HepG2 (cell line): ENCODE data around the gene NOTCH4. TPM values are rescaled to one million over a fixed set of nuclear protein-coding genes. Genes with fewer than 3 reads are reported as not detected.

Source experiments
- BRCA1 ChIP-seq: sonication (generic); formaldehyde crosslinking; IDR thresholded peaks from 2 replicates; pipeline ENCODE4 v1.4.0; 2020; ENCODE audit warnings: missing genetic modification reagents
- CEBPB ChIP-seq: IDR thresholded peaks from 2 replicates; pipeline ENCODE4 v1.6.1; 2011; ENCODE audit warnings: low read depth, low read length, improper control_type of control experiment, borderline replicate concordance
- DR1 ChIP-seq: sonication (generic); formaldehyde crosslinking; IDR thresholded peaks from 2 replicates; pipeline ENCODE4 v1.8.0; 2021; ENCODE audit warnings: mild to moderate bottlenecking, missing genetic modification reagents, inconsistent platforms
- EHMT2 ChIP-seq: fragments of 200-600 bp; sonication (generic); IDR thresholded peaks from 2 replicates; pipeline ENCODE4 v1.7.0; 2017; ENCODE audit warnings: antibody characterized with exemption, low read depth, low read length, borderline replicate concordance
- ELF4 ChIP-seq: sonication (generic); formaldehyde crosslinking; IDR thresholded peaks from 2 replicates; pipeline ENCODE4 v1.5.0; 2020; ENCODE audit warnings: missing genetic modification reagents, mild to moderate bottlenecking, moderate library complexity, borderline replicate concordance
- FOXO4 ChIP-seq: sonication (generic); formaldehyde crosslinking; conservative IDR thresholded peaks from 2 replicates; pipeline ENCODE4 v1.8.1; 2023; ENCODE audit warnings: missing genetic modification reagents
- GMEB1 ChIP-seq: sonication (generic); formaldehyde crosslinking; IDR thresholded peaks from 2 replicates; pipeline ENCODE4 v1.5.1; 2020; ENCODE audit warnings: missing genetic modification reagents, mild to moderate bottlenecking, borderline replicate concordance
- HDAC1 ChIP-seq: sonication (generic); formaldehyde crosslinking; IDR thresholded peaks from 2 replicates; pipeline ENCODE4 v1.5.1; 2020; ENCODE audit warnings: mild to moderate bottlenecking, missing genetic modification reagents
- HDAC6 ChIP-seq: fragments of 200-600 bp; sonication (generic); IDR thresholded peaks from 2 replicates; pipeline ENCODE4 v1.7.0; 2017; ENCODE audit warnings: mild to moderate bottlenecking, antibody characterized with exemption, low read length, low read depth
- MED13 ChIP-seq: sonication (generic); formaldehyde crosslinking; IDR thresholded peaks from 2 replicates; pipeline ENCODE4 v1.5.0; 2020; ENCODE audit warnings: missing genetic modification reagents
- MEIS1 ChIP-seq: sonication (generic); formaldehyde crosslinking; IDR thresholded peaks from 2 replicates; pipeline ENCODE4 v1.9.0; 2021; ENCODE audit warnings: mild to moderate bottlenecking, missing genetic modification reagents, moderate library complexity, borderline replicate concordance
- MEIS2 ChIP-seq: sonication (generic); formaldehyde crosslinking; IDR thresholded peaks from 2 replicates; pipeline ENCODE4 v1.9.0; 2021; ENCODE audit warnings: mild to moderate bottlenecking, missing genetic modification reagents
- REPIN1 ChIP-seq: sonication (generic); formaldehyde crosslinking; IDR thresholded peaks from 2 replicates; pipeline ENCODE4 v1.8.0; 2022; ENCODE audit warnings: missing genetic modification reagents, low read depth, mild to moderate bottlenecking, borderline replicate concordance
- RFX5 ChIP-seq: IDR thresholded peaks from 2 replicates; pipeline ENCODE4 v1.6.1; 2011; ENCODE audit warnings: low read depth, low read length, improper control_type of control experiment
- RFXANK ChIP-seq: IDR thresholded peaks from 2 replicates; pipeline ENCODE4 v1.6.1; 2016
- SRY ChIP-seq: sonication (generic); formaldehyde crosslinking; IDR thresholded peaks from 2 replicates; pipeline ENCODE4 v1.8.0; 2022; ENCODE audit warnings: mild to moderate bottlenecking, missing genetic modification reagents
- TBL1XR1 ChIP-seq: fragments of 150-350 bp; IDR thresholded peaks from 2 replicates; pipeline ENCODE4 v1.6.1; 2014; ENCODE audit warnings: borderline replicate concordance, low read length; ENCODE audit not compliant: partially characterized antibody
- XRCC5 ChIP-seq: fragments of 200-400 bp; formaldehyde crosslinking; optimal IDR thresholded peaks from 2 replicates; pipeline ENCODE3; 2017; ENCODE audit warnings: mild to moderate bottlenecking, low read length
- ZNF501 ChIP-seq: sonication (generic); formaldehyde crosslinking; IDR thresholded peaks from 2 replicates; pipeline ENCODE4 v1.5.1; 2020; ENCODE audit warnings: mild to moderate bottlenecking, moderate library complexity, missing genetic modification reagents
- ZNF546 ChIP-seq: sonication (generic); formaldehyde crosslinking; conservative IDR thresholded peaks from 2 replicates; pipeline ENCODE4 v1.8.1; 2023; ENCODE audit warnings: mild to moderate bottlenecking, missing genetic modification reagents
- ZNF768 ChIP-seq: sonication (generic); formaldehyde crosslinking; IDR thresholded peaks from 2 replicates; pipeline ENCODE4 v1.4.0; 2020; ENCODE audit warnings: missing genetic modification reagents
- ZNF775 ChIP-seq: sonication (generic); formaldehyde crosslinking; IDR thresholded peaks from 2 replicates; pipeline ENCODE4 v1.4.0; 2020; ENCODE audit warnings: missing genetic modification reagents, mild to moderate bottlenecking, moderate library complexity, borderline replicate concordance
- polyA plus RNA-seq, 8 experiments: library from polyadenylated mRNA; depleted of rRNA in 3 of 8; stranded (reverse) in 7 of 8; unstranded in 1 of 8; fragments of >200 nt; fragmentation: Illumina TruSeq in 4 of 8; extraction: Trizol in 4 of 8; gene quantifications; 2 replicates each; pipeline versions ENCODE4 v1.2.1 to v1.2.3, GENCODE V29; 2011 to 2016; ENCODE audit warnings: low read depth in 4 of 8, missing spikeins in 1 of 8, mixed read lengths in 1 of 8; ENCODE audit not compliant: insufficient read depth in 1 of 8
- total RNA-seq, 5 experiments: library from RNA; depleted of rRNA; stranded (reverse); fragments of >200 nt; fragmentation: Illumina TruSeq; extraction: Trizol; gene quantifications; 2 replicates each; pipeline ENCODE4 v1.2.3, GENCODE V29; 2016; ENCODE audit warnings: low read depth in 1 of 5
- TF ChIP-seq, protein P1 (sequence below), 2 experiments: sonication (generic) in 1 of 2; formaldehyde crosslinking in 1 of 2; IDR thresholded peaks; 2 replicates each; pipeline versions ENCODE4 v1.5.1 to v1.6.1; 2011 to 2020; ENCODE audit warnings: borderline replicate concordance in 1 of 2, low read depth in 1 of 2, low read length in 1 of 2, mild to moderate bottlenecking in 1 of 2, missing genetic modification reagents in 1 of 2, moderate library complexity in 1 of 2

Gene NOTCH4
- total and polyA plus RNA-seq, 2 of the 13 experiments (the other 11 are each of a cell fraction or from before 2014, with no cell fraction given): 0.51 to 0.83 TPM

GRCh38 chr6:32177788-32178546, 45.9 kb downstream of the NOTCH4 start, which contains the start of gene RNF5 (continued):
- TF ChIP-seq, protein P1, sequence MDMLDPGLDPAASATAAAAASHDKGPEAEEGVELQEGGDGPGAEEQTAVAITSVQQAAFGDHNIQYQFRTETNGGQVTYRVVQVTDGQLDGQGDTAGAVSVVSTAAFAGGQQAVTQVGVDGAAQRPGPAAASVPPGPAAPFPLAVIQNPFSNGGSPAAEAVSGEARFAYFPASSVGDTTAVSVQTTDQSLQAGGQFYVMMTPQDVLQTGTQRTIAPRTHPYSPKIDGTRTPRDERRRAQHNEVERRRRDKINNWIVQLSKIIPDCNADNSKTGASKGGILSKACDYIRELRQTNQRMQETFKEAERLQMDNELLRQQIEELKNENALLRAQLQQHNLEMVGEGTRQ (IDR thresholded peaks at IDR 0.05; ENCODE audit: low read depth, low read length): no peak; the same call in 1 of the 2 replicates
- TF ChIP-seq, protein P1 (CRISPR knock-in tag; IDR thresholded peaks at IDR 0.05; ENCODE audit: borderline replicate concordance): no peak; the same call in 1 of the 2 replicates
- TF ChIP-seq RFXANK (CRISPR knock-in tag): peak; percentile 24; the same call in 1 of the 2 replicates
- no peak for TF ChIP-seq SRY (CRISPR knock-in tag)
- no peak for TF ChIP-seq XRCC5
- TF ChIP-seq EHMT2: peak; percentile 94; the same call in 1 of the 2 replicates
- TF ChIP-seq ZNF768: no peak
- TF ChIP-seq HDAC1: peak; percentile 66
- no peak for TF ChIP-seq HDAC6
- 0 out of 2 replicates have a peak, but pooled peaks have one; percentile 30 for TF ChIP-seq ZNF546
- TF ChIP-seq ZNF501 (CRISPR knock-in tag): peak; percentile 80
- TF ChIP-seq REPIN1 (CRISPR knock-in tag): peak; percentile 69; the same call in 1 of the 2 replicates
- no peak for TF ChIP-seq FOXO4 (CRISPR knock-in tag)
- TF ChIP-seq DR1 (CRISPR knock-in tag): 0 out of 2 replicates have a peak, but pooled peaks have one; percentile 5
- TF ChIP-seq RFX5: peak; percentile 89
- no peak for TF ChIP-seq MEIS2 (CRISPR knock-in tag)
- no peak for TF ChIP-seq BRCA1 (CRISPR knock-in tag)
- TF ChIP-seq MEIS1 (CRISPR knock-in tag): 0 out of 2 replicates have a peak, but pooled peaks have one; percentile 15
- no peak for TF ChIP-seq MED13 (CRISPR knock-in tag)
- peak; percentile 43; the same call in 1 of the 2 replicates for TF ChIP-seq GMEB1
- TF ChIP-seq TBL1XR1: peak; percentile 8
- TF ChIP-seq ZNF775 (CRISPR knock-in tag): no peak
- peak; percentile 67; the same call in 1 of the 2 replicates for TF ChIP-seq CEBPB
- peak; percentile 95 for TF ChIP-seq ELF4 (CRISPR knock-in tag)
